AG09309 (cell line): ENCODE data around the gene VIPAS39.

Experiments
- DNase-seq: peaks from one replicate; pipeline ENCODE4 v3.0.0-alpha.2; 2010; ENCODE audit warnings: low read depth
- H3K4me3 ChIP-seq: 2 replicates; pipeline ENCODE4 v1.5.1; 2011; ENCODE audit warnings: mild to moderate bottlenecking, low read depth, low read length, moderate library complexity; ENCODE audit not compliant: control insufficient read depth
- TF ChIP-seq, protein P1 (sequence below): IDR thresholded peaks from 2 replicates; pipeline ENCODE4 v1.5.1; 2011; ENCODE audit warnings: mild to moderate bottlenecking, low read depth, low read length, inconsistent platforms; ENCODE audit not compliant: insufficient read depth, control insufficient read depth; ENCODE audit errors: missing control alignments

The VIPAS39 gene

DNA sequence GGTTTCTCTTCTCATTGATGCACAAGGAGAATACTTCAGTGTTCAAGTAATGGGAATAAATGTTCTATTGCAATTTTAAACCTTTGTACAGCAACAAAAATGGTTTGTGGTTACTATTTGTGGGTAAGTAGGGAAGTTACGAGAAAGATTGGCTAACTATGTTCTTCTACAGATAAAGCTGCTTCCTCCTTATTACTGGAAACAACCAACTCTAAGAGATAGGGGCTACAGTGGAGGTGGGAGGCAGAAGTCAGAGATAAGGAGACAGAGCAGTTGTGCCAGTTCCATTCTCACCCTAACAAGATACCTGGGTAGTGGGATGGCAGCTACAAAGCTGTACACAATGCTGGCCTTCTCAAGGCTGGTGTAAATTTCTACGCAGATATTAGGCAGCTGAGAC, 50.2 kb downstream of the VIPAS39 start:
- H3K4me3 ChIP-seq: no peak overlapping the region
- TF ChIP-seq, protein P1, sequence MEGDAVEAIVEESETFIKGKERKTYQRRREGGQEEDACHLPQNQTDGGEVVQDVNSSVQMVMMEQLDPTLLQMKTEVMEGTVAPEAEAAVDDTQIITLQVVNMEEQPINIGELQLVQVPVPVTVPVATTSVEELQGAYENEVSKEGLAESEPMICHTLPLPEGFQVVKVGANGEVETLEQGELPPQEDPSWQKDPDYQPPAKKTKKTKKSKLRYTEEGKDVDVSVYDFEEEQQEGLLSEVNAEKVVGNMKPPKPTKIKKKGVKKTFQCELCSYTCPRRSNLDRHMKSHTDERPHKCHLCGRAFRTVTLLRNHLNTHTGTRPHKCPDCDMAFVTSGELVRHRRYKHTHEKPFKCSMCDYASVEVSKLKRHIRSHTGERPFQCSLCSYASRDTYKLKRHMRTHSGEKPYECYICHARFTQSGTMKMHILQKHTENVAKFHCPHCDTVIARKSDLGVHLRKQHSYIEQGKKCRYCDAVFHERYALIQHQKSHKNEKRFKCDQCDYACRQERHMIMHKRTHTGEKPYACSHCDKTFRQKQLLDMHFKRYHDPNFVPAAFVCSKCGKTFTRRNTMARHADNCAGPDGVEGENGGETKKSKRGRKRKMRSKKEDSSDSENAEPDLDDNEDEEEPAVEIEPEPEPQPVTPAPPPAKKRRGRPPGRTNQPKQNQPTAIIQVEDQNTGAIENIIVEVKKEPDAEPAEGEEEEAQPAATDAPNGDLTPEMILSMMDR: no peak

GRCh38 chr14:77406718-77407117, 50.7 kb downstream of the VIPAS39 start:
- TF ChIP-seq, protein P1: no peak
- no peak overlapping the region for H3K4me3 ChIP-seq
- no peak for DNase-seq

More for the DNA sequence above, 50.2 kb downstream of the VIPAS39 start:
- DNase-seq: peak; percentile 4

GRCh38 chr14:77406086-77406485, 51.3 kb downstream of the VIPAS39 start:
- TF ChIP-seq, protein P1: no peak
- H3K4me3 ChIP-seq: no peak overlapping the region
- DNase-seq: no peak

DNA sequence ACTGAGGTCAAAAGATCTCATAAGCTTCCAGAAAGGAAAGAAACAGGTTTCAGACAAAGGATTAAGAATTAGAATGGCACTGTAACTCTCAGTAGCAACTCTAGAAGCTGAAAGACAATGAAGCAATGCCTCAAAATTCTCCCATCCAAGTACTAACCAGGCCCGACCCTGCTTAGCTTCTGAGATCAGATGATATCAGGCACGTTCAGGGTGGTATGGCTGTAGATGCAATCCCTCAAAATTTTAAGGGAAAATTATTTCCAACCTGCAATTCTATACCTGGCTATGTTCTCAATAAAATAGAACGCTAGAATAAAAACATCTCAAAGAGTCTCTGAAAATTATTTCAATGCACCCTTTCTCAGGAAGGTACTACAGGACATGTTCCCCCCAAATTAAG, 53.6 kb downstream of the VIPAS39 start:
- no peak for DNase-seq
- TF ChIP-seq, protein P1: no peak
- H3K4me3 ChIP-seq: no peak overlapping the region

- TF ChIP-seq, protein P1: no peak
- no peak for DNase-seq
- H3K4me3 ChIP-seq: no peak overlapping the region
These were observed 57.2 kb downstream of the VIPAS39 start for GRCh38 chr14:77400216-77400615.

DNA sequence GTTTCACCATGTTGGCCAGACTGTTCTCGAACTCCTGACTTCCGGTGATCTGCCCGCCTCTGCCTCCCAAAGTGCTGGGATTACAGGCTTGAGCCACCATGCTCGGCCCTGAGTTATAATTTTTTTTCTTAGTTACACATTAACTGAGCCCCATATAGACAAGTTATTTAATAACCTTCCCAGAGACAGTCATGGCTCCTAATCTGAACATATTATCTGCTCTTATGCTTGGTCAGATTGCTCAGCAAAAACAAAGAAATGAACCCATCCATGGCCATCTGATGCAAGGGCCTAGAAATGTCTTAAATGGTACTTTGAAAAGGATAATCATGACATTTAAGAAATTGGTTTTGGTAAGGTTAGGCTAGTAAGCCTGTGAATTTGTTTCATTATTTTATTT, 67.2 kb downstream of the VIPAS39 start:
- H3K4me3 ChIP-seq: no peak overlapping the region
- TF ChIP-seq, protein P1: no peak
- no peak for DNase-seq

DNA sequence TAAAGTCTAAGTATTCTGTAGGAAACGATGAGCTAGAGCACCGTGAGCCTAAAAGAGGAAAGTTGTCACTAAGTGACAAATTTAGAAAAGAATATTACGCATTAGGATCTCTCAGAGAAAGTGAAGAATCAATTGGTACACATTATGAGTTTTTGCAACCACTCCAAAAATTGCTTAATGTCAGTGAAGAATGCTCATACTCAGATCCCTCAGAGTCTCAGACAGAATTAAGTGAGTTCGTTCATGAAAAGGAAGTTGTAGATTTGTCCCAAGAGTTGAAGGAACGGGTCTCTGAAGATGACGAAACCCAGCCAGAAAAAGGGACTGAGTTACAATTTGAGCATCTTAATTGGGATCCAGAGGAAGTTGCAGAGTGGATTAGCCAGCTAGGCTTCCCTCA, 78.7 kb downstream of the VIPAS39 start:
- no peak overlapping the region for H3K4me3 ChIP-seq
- no peak for DNase-seq
- TF ChIP-seq, protein P1: no peak
